HEK293 (cell line): Measurements from ENCODE around the gene LPP.

ENCODE experiments used
- CTCF ChIA-PET: fragments of 350-600 bp; formaldehyde crosslinking; extraction: SDS; loops from one replicate; lab custom pipeline; 2021; ENCODE audit warnings: antibody characterized with exemption; lab: Yijun Ruan, JAX
- POLR2A ChIA-PET: fragments of 300-600 bp; formaldehyde crosslinking; extraction: SDS; loops from one replicate; lab custom pipeline; 2020; ENCODE audit warnings: antibody characterized with exemption, inconsistent platforms; lab: Yijun Ruan, JAX
- H3K27ac ChIP-seq: fragments of 200-500 bp; sonication (Bioruptor generic); 2 replicates; pipeline ENCODE4 v1.5.1; 2014; ENCODE audit warnings: low read depth, low read length, control low read depth, inconsistent platforms; ENCODE audit errors: extremely low read depth
- H3K36me3 ChIP-seq, 2 experiments: fragments of 200-500 bp in 1 of 2; sonication (Bioruptor generic) in 1 of 2; 1 replicate in 1 of 2; 2 replicates in 1 of 2; pipeline ENCODE4 v1.5.1; 2014 to 2017; ENCODE audit warnings: inconsistent platforms in 2 of 2, low read length in 2 of 2; ENCODE audit not compliant: control insufficient read depth in 2 of 2, insufficient read depth in 1 of 2
- H3K4me1 ChIP-seq: fragments of 200-500 bp; sonication (Bioruptor generic); 2 replicates; pipeline ENCODE4 v1.5.1; 2014; ENCODE audit warnings: mild to moderate bottlenecking, low read length, inconsistent platforms; ENCODE audit not compliant: control insufficient read depth, insufficient read depth
- H3K4me3 ChIP-seq: 2 replicates; pipeline ENCODE4 v1.5.1; 2011; ENCODE audit warnings: low read depth, mild to moderate bottlenecking, control low read depth, low read length, moderate library complexity
- H3K9me3 ChIP-seq: fragments of 200-500 bp; sonication (Bioruptor generic); 2 replicates; pipeline ENCODE4 v1.5.1; 2014; ENCODE audit warnings: low read depth, low read length, inconsistent platforms; ENCODE audit not compliant: control insufficient read depth, insufficient read depth
- AEBP2 ChIP-seq: fragments of 450-650 bp; formaldehyde crosslinking; IDR thresholded peaks from 2 replicates; pipeline ENCODE4 v1.5.1; 2016; ENCODE audit warnings: missing biosample characterization, missing genetic modification characterization, borderline replicate concordance
- ATF2 ChIP-seq: fragments of 450-650 bp; formaldehyde crosslinking; IDR thresholded peaks from 2 replicates; pipeline ENCODE4 v1.5.1; 2016; ENCODE audit warnings: missing biosample characterization, missing genetic modification characterization, low read depth
- BCL6B ChIP-seq: fragments of 450-650 bp; formaldehyde crosslinking; IDR thresholded peaks from 2 replicates; pipeline ENCODE4 v1.5.1; 2017; ENCODE audit warnings: missing biosample characterization, missing genetic modification characterization
- KLF1 ChIP-seq: fragments of 450-650 bp; formaldehyde crosslinking; IDR thresholded peaks from 2 replicates; pipeline ENCODE4 v1.5.1; 2016; ENCODE audit warnings: missing biosample characterization, missing genetic modification characterization
- PRDM10 ChIP-seq: fragments of 450-650 bp; formaldehyde crosslinking; IDR thresholded peaks from 2 replicates; pipeline ENCODE4 v1.5.1; 2016; ENCODE audit warnings: missing biosample characterization, missing genetic modification characterization
- SCRT2 ChIP-seq: fragments of 450-650 bp; formaldehyde crosslinking; IDR thresholded peaks from 2 replicates; pipeline ENCODE4 v1.5.1; 2016; ENCODE audit warnings: missing biosample characterization, missing genetic modification characterization
- SETDB1 ChIP-seq: IDR thresholded peaks from one replicate; pipeline ENCODE4 v1.6.1; 2017; ENCODE audit warnings: mild to moderate bottlenecking, low read length, moderate library complexity, mixed read lengths; ENCODE audit not compliant: insufficient read length
- SP3 ChIP-seq: fragments of 450-650 bp; formaldehyde crosslinking; IDR thresholded peaks from 2 replicates; pipeline ENCODE4 v1.5.1; 2016; ENCODE audit warnings: missing biosample characterization, missing genetic modification characterization
- YY2 ChIP-seq: fragments of 450-650 bp; formaldehyde crosslinking; IDR thresholded peaks from 2 replicates; pipeline ENCODE4 v1.5.1; 2016; ENCODE audit warnings: missing biosample characterization, missing genetic modification characterization
- ZBTB7A ChIP-seq: fragments of 450-650 bp; formaldehyde crosslinking; IDR thresholded peaks from 2 replicates; pipeline ENCODE4 v1.5.1; 2016; ENCODE audit warnings: low read depth, missing biosample characterization, missing genetic modification characterization
- ZEB2 ChIP-seq: fragments of 450-650 bp; formaldehyde crosslinking; IDR thresholded peaks from 2 replicates; pipeline ENCODE4 v1.5.1; 2016; ENCODE audit warnings: missing biosample characterization, missing genetic modification characterization
- ZNF10 ChIP-seq: fragments of 450-650 bp; formaldehyde crosslinking; IDR thresholded peaks from 2 replicates; pipeline ENCODE4 v1.5.1; 2017; ENCODE audit warnings: missing biosample characterization, missing genetic modification characterization
- ZNF138 ChIP-seq: fragments of 450-650 bp; formaldehyde crosslinking; IDR thresholded peaks from 2 replicates; pipeline ENCODE4 v1.5.1; 2016; ENCODE audit warnings: missing biosample characterization, missing genetic modification characterization, borderline replicate concordance
- ZNF16 ChIP-seq: fragments of 450-650 bp; formaldehyde crosslinking; IDR thresholded peaks from 2 replicates; pipeline ENCODE4 v1.5.1; 2016; ENCODE audit warnings: low read depth, missing biosample characterization, missing genetic modification characterization
- ZNF266 ChIP-seq: fragments of 450-650 bp; formaldehyde crosslinking; IDR thresholded peaks from 2 replicates; pipeline ENCODE4 v1.5.1; 2016; ENCODE audit warnings: missing biosample characterization, missing genetic modification characterization, low read depth
- ZNF280C ChIP-seq: fragments of 450-650 bp; formaldehyde crosslinking; IDR thresholded peaks from 2 replicates; pipeline ENCODE4 v1.5.1; 2016; ENCODE audit warnings: missing biosample characterization, missing genetic modification characterization
- ZNF394 ChIP-seq: fragments of 450-650 bp; formaldehyde crosslinking; IDR thresholded peaks from 2 replicates; pipeline ENCODE4 v1.5.1; 2016; ENCODE audit warnings: missing biosample characterization, missing genetic modification characterization, mild to moderate bottlenecking, moderate library complexity, borderline replicate concordance
- ZNF48 ChIP-seq: fragments of 450-650 bp; formaldehyde crosslinking; IDR thresholded peaks from 2 replicates; pipeline ENCODE4 v1.5.1; 2016; ENCODE audit warnings: missing biosample characterization, missing genetic modification characterization
- ZNF510 ChIP-seq: fragments of 450-650 bp; formaldehyde crosslinking; IDR thresholded peaks from 2 replicates; pipeline ENCODE4 v1.5.1; 2018; ENCODE audit warnings: mild to moderate bottlenecking, missing genetic modification characterization, missing biosample characterization; ENCODE audit not compliant: insufficient replicate concordance
- ZNF521 ChIP-seq: fragments of 450-650 bp; formaldehyde crosslinking; IDR thresholded peaks from 2 replicates; pipeline ENCODE4 v1.5.1; 2017; ENCODE audit warnings: missing biosample characterization, mild to moderate bottlenecking, missing genetic modification characterization
- ZNF585B ChIP-seq: fragments of 450-650 bp; formaldehyde crosslinking; IDR thresholded peaks from 2 replicates; pipeline ENCODE4 v1.5.1; 2016; ENCODE audit warnings: missing biosample characterization, missing genetic modification characterization
- ZNF624 ChIP-seq: fragments of 450-650 bp; formaldehyde crosslinking; IDR thresholded peaks from 2 replicates; pipeline ENCODE4 v1.5.1; 2017; ENCODE audit warnings: missing biosample characterization, missing genetic modification characterization
- ZNF626 ChIP-seq: fragments of 450-650 bp; sonication (Bioruptor Pico); formaldehyde crosslinking; IDR thresholded peaks from 2 replicates; pipeline ENCODE4 v1.5.1; 2018; ENCODE audit warnings: missing biosample characterization, missing genetic modification characterization, inconsistent platforms
- ZNF658 ChIP-seq: fragments of 450-650 bp; formaldehyde crosslinking; IDR thresholded peaks from 2 replicates; pipeline ENCODE4; 2016; ENCODE audit warnings: missing biosample characterization, missing genetic modification characterization
- ZNF664 ChIP-seq: fragments of 450-650 bp; formaldehyde crosslinking; IDR thresholded peaks from 2 replicates; pipeline ENCODE4 v1.5.1; 2016; ENCODE audit warnings: missing biosample characterization, missing genetic modification characterization
- ZNF677 ChIP-seq: fragments of 450-650 bp; IDR thresholded peaks from 2 replicates; pipeline ENCODE4 v1.5.0; 2018; ENCODE audit warnings: missing biosample characterization, mild to moderate bottlenecking, missing genetic modification characterization, moderate library complexity

LPP gene

GRCh38 chr3:188829576-188829975 is 675.6 kb downstream of the LPP start:
- H3K4me3 ChIP-seq: no peak overlapping the region
- TF ChIP-seq ZNF510 (tag by site-specific recombination): no peak
- TF ChIP-seq ZNF585B: no peak
- TF ChIP-seq ZNF10 (tag by site-specific recombination): no peak
- TF ChIP-seq KLF1: no peak
- no peak for TF ChIP-seq SP3 (tag by site-specific recombination)
- no peak for TF ChIP-seq ZNF624
- TF ChIP-seq ZNF626 (tag by site-specific recombination): no peak
- TF ChIP-seq ZNF658: no peak
- no peak for TF ChIP-seq ZNF280C (tag by site-specific recombination)
- no peak for TF ChIP-seq ATF2
- TF ChIP-seq BCL6B (tag by site-specific recombination): no peak
- TF ChIP-seq ZNF521: no peak
- TF ChIP-seq SETDB1: no peak
- no peaks in the 10 kb centered on the region for H3K36me3 ChIP-seq
- H3K9me3 ChIP-seq: no peaks in the 10 kb centered on the region
- no peak overlapping the region for H3K27ac ChIP-seq
- H3K4me1 ChIP-seq: no peaks in the 10 kb centered on the region
- POLR2A ChIA-PET: no interaction called here
- CTCF ChIA-PET: interaction anchor here (0.7 kb wide), 1 partner anchor 314 kb away, joined by 3 read pairs; no protein-coding TSS in a partner anchor

GRCh38 chr3:188830893-188831292 is 676.9 kb downstream of the LPP start:
- Histone ChIP-seq H3K4me1 (no peaks in the 10 kb centered on the region), H3K4me3 (no peak overlapping the region), H3K36me3 (no peaks in the 10 kb centered on the region), H3K27ac (no peak overlapping the region), H3K9me3 (no peaks in the 10 kb centered on the region)
- ChIA-PET CTCF (interaction anchor here (0.5 to 0.9 kb wide), 4 partner anchors 13 to 1281 kb away, joined by 3 read pairs; no protein-coding TSS in a partner anchor), POLR2A (no interaction called here)
- TF ChIP-seq ZEB2 (no peak), ZNF394 (tag by site-specific recombination) (no peak), ZBTB7A (no peak), PRDM10 (no peak), YY2 (no peak), ZNF664 (tag by site-specific recombination) (no peak), ZNF266 (no peak), ZNF16 (no peak), ZNF48 (tag by site-specific recombination) (no peak), ZNF677 (no peak), SCRT2 (no peak), ZNF138 (no peak), AEBP2 (tag by site-specific recombination) (no peak)
